ENCODE data around the gene BCL2L11.

- no peak for TF ChIP-seq POLR2AphosphoS5 (IDR thresholded peaks at IDR 0.05; ENCODE audit: low read depth, low read length)
- no peak for TF ChIP-seq POLR2A (IDR thresholded peaks at IDR 0.05; ENCODE audit: low read depth, low read length)
- TF ChIP-seq TAF1 (IDR thresholded peaks at IDR 0.05; ENCODE audit: low read depth, low read length): no peak
- no peak for TF ChIP-seq POU2F2 (IDR thresholded peaks at IDR 0.05; ENCODE audit: low read depth, low read length)
These were observed 22.6 kb downstream of the BCL2L11 start for GRCh38 chr2:111143107-111143842.

All from GM12891 (cell line).